Naive B cell (primary cell): Measurements from ENCODE around the gene GFM1. TPM values are rescaled to one million over a fixed set of nuclear protein-coding genes. Genes with fewer than 3 reads are reported as not detected.
A peak's percentile ranks its signal among the peaks of the same experiment; 100 is the strongest.
"Not testable (repeated sequence)": the region's sequence is repeated elsewhere in the genome, so short reads cannot be mapped to it uniquely, and the experiment has no call there.

Experiments
- ATAC-seq, 2 donors: fragments of 150-1000 bp; cut with Tn5 transposase; 2 replicates each; pipeline ENCODE4 v1.10.0; 2021; ENCODE audit warnings: low read depth in 2 of 2, mild to moderate bottlenecking in 2 of 2, moderate library complexity in 2 of 2
- DNase-seq: peaks from one replicate; pipeline ENCODE4 v3.0.0; 2022
- H3K27ac Mint-ChIP-seq, 6 donors: one replicate each; pipeline ENCODE4 v1.8.0; 2020 to 2022; ENCODE audit warnings: mild to moderate bottlenecking in 6 of 6, mixed read lengths in 6 of 6, moderate library complexity in 5 of 6, inconsistent platforms in 2 of 6
- H3K27me3 Mint-ChIP-seq, 3 donors: one replicate each; pipeline ENCODE4 v1.8.0; 2021 to 2022; ENCODE audit warnings: mixed read lengths in 3 of 3, mild to moderate bottlenecking in 1 of 3
- H3K36me3 Mint-ChIP-seq, 2 donors: one replicate each; pipeline ENCODE4 v1.8.0; 2020 to 2022; ENCODE audit warnings: mixed read lengths in 2 of 2, inconsistent platforms in 1 of 2, mild to moderate bottlenecking in 1 of 2
- H3K4me1 Mint-ChIP-seq, 3 donors: one replicate each; pipeline ENCODE4 v1.8.0; 2020 to 2022; ENCODE audit warnings: mixed read lengths in 3 of 3, inconsistent platforms in 1 of 3, mild to moderate bottlenecking in 1 of 3, moderate library complexity in 1 of 3
- H3K4me3 Mint-ChIP-seq, 8 donors: one replicate each; pipeline ENCODE4 v1.8.0; 2020 to 2022; ENCODE audit warnings: mild to moderate bottlenecking in 8 of 8, mixed read lengths in 8 of 8, moderate library complexity in 8 of 8, inconsistent platforms in 2 of 8
- H3K9me3 Mint-ChIP-seq, 7 donors: one replicate each; pipeline ENCODE4 v1.8.0; 2020 to 2022; ENCODE audit warnings: mixed read lengths in 7 of 7, mild to moderate bottlenecking in 5 of 7, inconsistent platforms in 2 of 7, moderate library complexity in 1 of 7
- polyA plus RNA-seq, 6 donors: library from polyadenylated mRNA; unstranded; fragments of 300-500 nt; fragmentation: Illumina TruSeq; gene quantifications; one replicate each; pipeline ENCODE4 v1.2.3, GENCODE V29; 2021; ENCODE audit warnings: low read depth in 6 of 6

Gene GFM1
- polyA plus RNA-seq, 6 donors from 2014 or later = 24.4 to 41.5 (median 28.2) TPM

- not testable (repeated sequence) for DNase-seq, ATAC-seq, H3K4me3 Mint-ChIP-seq, H3K4me1 Mint-ChIP-seq, H3K27me3 Mint-ChIP-seq, H3K9me3 Mint-ChIP-seq, H3K27ac Mint-ChIP-seq
- peaks cover 0 to 44% of the 10 kb centered on the region in 2 donors for H3K36me3 Mint-ChIP-seq
These were observed 49.6 kb downstream of the GFM1 start for GRCh38 chr3:158693866-158694456.

GRCh38 chr3:158696618-158697017 lies 52.3 kb downstream of the GFM1 start:
- Mint-ChIP-seq H3K27ac (no peak overlapping the region), H3K27me3 (no peaks in the 10 kb centered on the region), H3K36me3 (peaks cover 0 to 30% of the 10 kb centered on the region in 2 donors), H3K4me3 (no peak overlapping the region), H3K4me1 (no peaks in the 10 kb centered on the region), H3K9me3 (peaks cover 0 to 2% (median 0%) of the 10 kb centered on the region in 7 donors)
- ATAC-seq (no peak), DNase-seq (no peak)

GRCh38 chr3:158700559-158700958 lies 56.2 kb downstream of the GFM1 start:
- DNase-seq = no peak
- Mint-ChIP-seq H3K9me3 (no peaks in the 10 kb centered on the region), H3K27ac (peak overlapping the region in 1 of 6 donors; percentile 68), H3K4me3 (no peak overlapping the region), H3K36me3 (peaks cover 12 to 19% of the 10 kb centered on the region in 2 donors), H3K27me3 (no peaks in the 10 kb centered on the region), H3K4me1 (no peaks in the 10 kb centered on the region)
- no peak for ATAC-seq

- Mint-ChIP-seq H3K27ac (peak overlapping the region in 1 of 6 donors; percentile 16), H3K27me3 (no peaks in the 10 kb centered on the region), H3K4me3 (no peak overlapping the region), H3K36me3 (peaks cover 19 to 20% of the 10 kb centered on the region in 2 donors), H3K9me3 (no peaks in the 10 kb centered on the region), H3K4me1 (peaks cover 0 to 6% (median 0%) of the 10 kb centered on the region in 3 donors)
- ATAC-seq (no peak), DNase-seq (no peak)
These were observed 57.2 kb downstream of the GFM1 start for GRCh38 chr3:158701420-158702065.

GRCh38 chr3:158702815-158703481 lies 58.6 kb downstream of the GFM1 start:
- H3K27ac Mint-ChIP-seq = peak overlapping the region in 1 of 6 donors; percentile 41
- no peak overlapping the region for H3K4me3 Mint-ChIP-seq
- H3K27me3 Mint-ChIP-seq = no peaks in the 10 kb centered on the region
- DNase-seq = no peak
- no peak for ATAC-seq
- peaks cover 0 to 7% (median 0%) of the 10 kb centered on the region in 3 donors for H3K4me1 Mint-ChIP-seq
- H3K36me3 Mint-ChIP-seq = peaks cover 22 to 30% of the 10 kb centered on the region in 2 donors
- H3K9me3 Mint-ChIP-seq = no peaks in the 10 kb centered on the region

- Mint-ChIP-seq H3K9me3 (no peaks in the 10 kb centered on the region), H3K4me1 (peaks cover 0 to 7% (median 0%) of the 10 kb centered on the region in 3 donors), H3K36me3 (peaks cover 26 to 30% of the 10 kb centered on the region in 2 donors), H3K27me3 (no peaks in the 10 kb centered on the region), H3K27ac (no peak overlapping the region), H3K4me3 (no peak overlapping the region)
- no peak for ATAC-seq
- DNase-seq = no peak
These were observed 59.2 kb downstream of the GFM1 start for GRCh38 chr3:158703566-158703965.

GRCh38 chr3:158709666-158710083 lies 65.3 kb downstream of the GFM1 start:
- Mint-ChIP-seq H3K27ac (peak overlapping the region in 3 of 6 donors; percentile 29 to 56 (median 41)), H3K9me3 (no peaks in the 10 kb centered on the region), H3K27me3 (no peaks in the 10 kb centered on the region), H3K4me3 (peak overlapping the region in 1 of 8 donors; percentile 23), H3K36me3 (peaks cover 18 to 29% of the 10 kb centered on the region in 2 donors), H3K4me1 (peaks cover 5 to 10% (median 10%) of the 10 kb centered on the region in 3 donors)
- ATAC-seq (no peak), DNase-seq (no peak)

- ATAC-seq = no peak
- Mint-ChIP-seq H3K4me3 (no peak overlapping the region), H3K27ac (no peak overlapping the region), H3K4me1 (peaks cover 8 to 10% (median 10%) of the 10 kb centered on the region in 3 donors), H3K9me3 (no peaks in the 10 kb centered on the region), H3K36me3 (peaks cover 18 to 29% of the 10 kb centered on the region in 2 donors), H3K27me3 (no peaks in the 10 kb centered on the region)
- no peak for DNase-seq
These were observed 66.3 kb downstream of the GFM1 start for GRCh38 chr3:158710601-158711000.

GRCh38 chr3:158711886-158712285 lies 67.6 kb downstream of the GFM1 start:
- H3K4me1 Mint-ChIP-seq = peaks cover 3 to 10% (median 8%) of the 10 kb centered on the region in 3 donors
- no peaks in the 10 kb centered on the region for H3K9me3 Mint-ChIP-seq
- H3K27ac Mint-ChIP-seq = no peak overlapping the region
- H3K27me3 Mint-ChIP-seq = no peaks in the 10 kb centered on the region
- ATAC-seq (no peak), DNase-seq (no peak)
- peaks cover 8 to 29% of the 10 kb centered on the region in 2 donors for H3K36me3 Mint-ChIP-seq
- no peak overlapping the region for H3K4me3 Mint-ChIP-seq

- Mint-ChIP-seq H3K27me3 (no peaks in the 10 kb centered on the region), H3K4me1 (peaks cover 7 to 15% (median 14%) of the 10 kb centered on the region in 3 donors), H3K4me3 (no peak overlapping the region), H3K27ac (no peak overlapping the region), H3K36me3 (peaks cover 2 to 29% of the 10 kb centered on the region in 2 donors), H3K9me3 (no peaks in the 10 kb centered on the region)
- DNase-seq = no peak
- ATAC-seq = no peak
These were observed 68.1 kb downstream of the GFM1 start for GRCh38 chr3:158712443-158712842.

GRCh38 chr3:158713094-158713499 lies 68.8 kb downstream of the GFM1 start:
- H3K36me3 Mint-ChIP-seq = peaks cover 0 to 24% of the 10 kb centered on the region in 2 donors
- H3K27ac Mint-ChIP-seq = peak overlapping the region in 1 of 6 donors; percentile 26

GRCh38 chr3:158717576-158717975 lies 73.2 kb downstream of the GFM1 start:
- Mint-ChIP-seq H3K9me3 (peaks cover 0 to 2% (median 0%) of the 10 kb centered on the region in 7 donors), H3K4me1 (peaks cover 9 to 18% (median 13%) of the 10 kb centered on the region in 3 donors), H3K27ac (peak overlapping the region in 1 of 6 donors; percentile 8), H3K4me3 (no peak overlapping the region), H3K36me3 (peaks cover 0 to 15% of the 10 kb centered on the region in 2 donors), H3K27me3 (no peaks in the 10 kb centered on the region)
- DNase-seq (no peak), ATAC-seq (no peak)

More at GRCh38 chr3:158713094-158713499, 68.8 kb downstream of the GFM1 start:
- H3K4me1 Mint-ChIP-seq = peaks cover 10 to 18% (median 14%) of the 10 kb centered on the region in 3 donors
- ATAC-seq (no peak), DNase-seq (no peak)
- H3K27me3 Mint-ChIP-seq = no peaks in the 10 kb centered on the region
- H3K9me3 Mint-ChIP-seq = no peaks in the 10 kb centered on the region
- no peak overlapping the region for H3K4me3 Mint-ChIP-seq

- H3K27ac Mint-ChIP-seq = peak overlapping the region in 1 of 6 donors; percentile 20
- peaks cover 0 to 3% (median 0%) of the 10 kb centered on the region in 7 donors for H3K9me3 Mint-ChIP-seq
- peaks cover 18 to 28% (median 21%) of the 10 kb centered on the region in 3 donors for H3K4me1 Mint-ChIP-seq
These were observed 74.3 kb downstream of the GFM1 start for GRCh38 chr3:158718490-158719170.

More at GRCh38 chr3:158718490-158719170, 74.3 kb downstream of the GFM1 start:
- Mint-ChIP-seq H3K36me3 (peaks cover 0 to 10% of the 10 kb centered on the region in 2 donors), H3K4me3 (no peak overlapping the region), H3K27me3 (no peaks in the 10 kb centered on the region)
- ATAC-seq (no peak), DNase-seq (no peak)
